Gastrocnemius medialis (tissue), 4 donors: ENCODE measurements around the gene FBXO17. TPM values are rescaled to one million over a fixed set of nuclear protein-coding genes. Genes with fewer than 3 reads are reported as not detected.

Experiments used
- ATAC-seq, 2 donors: fragments of 150-250 bp; one replicate each; pipeline ENCODE4 v1.9.1; 2016
- DNase-seq, 2 donors: peaks; one replicate each; pipeline ENCODE4 v3.0.0-alpha.2; 2019
- H3K27ac ChIP-seq, 4 donors: fragments of 200-600 bp; sonication (generic); 1 replicate in 1 of 4; 2 replicates in 3 of 4; pipeline ENCODE4 v1.5.1; 2016 to 2018; ENCODE audit warnings: mild to moderate bottlenecking in 2 of 4, moderate library complexity in 1 of 4
- H3K27me3 ChIP-seq, 3 donors: fragments of 200-600 bp; sonication (generic) in 2 of 3; 1 replicate in 1 of 3; 2 replicates in 2 of 3; pipeline versions ENCODE4 v1.5.1 to v1.6.0; 2016 to 2019; ENCODE audit warnings: mild to moderate bottlenecking in 1 of 3, moderate library complexity in 1 of 3
- H3K36me3 ChIP-seq, 2 donors: fragments of 200-600 bp; sonication (generic) in 1 of 2; one replicate each; pipeline ENCODE4 v1.5.1; 2017 to 2018
- H3K4me1 ChIP-seq, 2 donors: fragments of 200-600 bp; sonication (generic) in 1 of 2; one replicate each; pipeline ENCODE4 v1.5.1; 2016 to 2017; ENCODE audit warnings: mild to moderate bottlenecking in 2 of 2
- H3K4me3 ChIP-seq, 4 donors: fragments of 200-600 bp; sonication (generic) in 3 of 4; 1 replicate in 1 of 4; 2 replicates in 3 of 4; pipeline ENCODE4 v1.5.1; 2016 to 2019; ENCODE audit warnings: mild to moderate bottlenecking in 2 of 4
- H3K9me3 ChIP-seq, 3 donors: fragments of 200-600 bp; sonication (generic) in 2 of 3; 1 replicate in 1 of 3; 2 replicates in 2 of 3; pipeline ENCODE4 v1.5.1; 2016 to 2019
- POLR2A ChIP-seq, 2 donors: fragments of 450-650 bp; IDR thresholded peaks; one replicate each; pipeline ENCODE4 v1.6.1; 2017; ENCODE audit warnings: antibody characterized with exemption in 2 of 2, mild to moderate bottlenecking in 2 of 2, moderate library complexity in 2 of 2
- in situ Hi-C, 4 donors: fragments of 200-750 bp; cut with MboI; loops; one replicate each; pipeline versions ENCODE4 v1.15.0 to v1.8.0; 2017; ENCODE audit warnings: low sequenced_read_pairs in 4 of 4
- intact Hi-C: fragments of 100-400 bp; cut with DNase I; formaldehyde crosslinking; loops from one replicate; pipeline ENCODE4 v1.15.1; 2023; ENCODE audit warnings: low total_unique reads
- total RNA-seq, 4 donors: library from RNA; depleted of rRNA; stranded (reverse); fragments of >200 nt; gene quantifications; one replicate each; pipeline versions ENCODE4 v1.1.0 to v1.2.3, GENCODE V29; 2016
- TF ChIP-seq, protein P1 (sequence below), 5 experiments: fragments of 450-650 bp in 3 of 5; fragments of 200-600 bp in 2 of 5; sonication (generic) in 2 of 5; IDR thresholded peaks in 4 of 5; conservative IDR thresholded peaks in 1 of 5; 1 replicate in 4 of 5; 2 replicates in 1 of 5; pipeline ENCODE4 v1.5.1; 2016 to 2019; ENCODE audit warnings: antibody characterized with exemption in 5 of 5, mild to moderate bottlenecking in 3 of 5, moderate library complexity in 3 of 5

Gene FBXO17
- total RNA-seq, 4 donors from 2014 or later, result 1.6 to 4.2 (median 2.4) TPM

DNA sequence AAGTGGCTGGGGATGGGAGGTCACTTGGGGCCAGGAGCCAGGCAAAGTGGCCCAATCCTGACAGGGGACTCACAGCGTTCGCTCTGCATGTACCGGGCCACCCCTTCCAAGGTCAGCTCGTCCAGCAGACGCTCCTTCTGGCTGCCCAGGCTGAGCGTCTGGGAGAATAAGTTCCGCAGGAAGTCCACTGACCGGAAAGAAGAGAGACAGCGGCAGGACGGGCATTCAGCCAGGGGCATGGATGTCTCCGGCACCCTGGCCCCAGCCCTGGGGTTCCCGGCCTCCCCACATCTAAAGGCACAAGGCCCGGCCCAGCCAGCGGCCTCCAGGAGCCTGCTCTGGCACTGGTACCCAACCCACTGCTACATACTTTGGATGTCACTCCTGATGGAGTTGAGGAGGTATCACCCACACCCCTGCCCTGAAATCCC lies 82.2 kb downstream of the FBXO17 start:
- no peaks in the 10 kb centered on the region for H3K9me3 ChIP-seq
- no peaks in the 10 kb centered on the region for H3K27me3 ChIP-seq
- intact Hi-C loops (loop anchor here (5.0 to 10.0 kb wide), 2 partner anchors 181 to 719 kb away; no protein-coding TSS in a partner anchor), in situ Hi-C loops (loop anchor here in 1 of 4 donors (10.0 kb wide), 1 partner anchor 49 kb away; the partner anchor contains the start of gene HNRNPL)
- ATAC-seq (peak in 1 of 2 donors; percentile 19), DNase-seq (peak in 1 of 2 donors; percentile 53)
- H3K4me1 ChIP-seq, result peaks cover 70 to 82% of the 10 kb centered on the region in 2 donors
- H3K36me3 ChIP-seq, result peaks cover 0 to 18% of the 10 kb centered on the region in 2 donors
- H3K4me3 ChIP-seq, result peak overlapping the region in 1 of 4 donors; percentile 16
- H3K27ac ChIP-seq, result peak overlapping the region; percentile 85 to 96 (median 88)
- TF ChIP-seq POLR2A (IDR thresholded peaks at IDR 0.05), result no peak
- TF ChIP-seq, protein P1, sequence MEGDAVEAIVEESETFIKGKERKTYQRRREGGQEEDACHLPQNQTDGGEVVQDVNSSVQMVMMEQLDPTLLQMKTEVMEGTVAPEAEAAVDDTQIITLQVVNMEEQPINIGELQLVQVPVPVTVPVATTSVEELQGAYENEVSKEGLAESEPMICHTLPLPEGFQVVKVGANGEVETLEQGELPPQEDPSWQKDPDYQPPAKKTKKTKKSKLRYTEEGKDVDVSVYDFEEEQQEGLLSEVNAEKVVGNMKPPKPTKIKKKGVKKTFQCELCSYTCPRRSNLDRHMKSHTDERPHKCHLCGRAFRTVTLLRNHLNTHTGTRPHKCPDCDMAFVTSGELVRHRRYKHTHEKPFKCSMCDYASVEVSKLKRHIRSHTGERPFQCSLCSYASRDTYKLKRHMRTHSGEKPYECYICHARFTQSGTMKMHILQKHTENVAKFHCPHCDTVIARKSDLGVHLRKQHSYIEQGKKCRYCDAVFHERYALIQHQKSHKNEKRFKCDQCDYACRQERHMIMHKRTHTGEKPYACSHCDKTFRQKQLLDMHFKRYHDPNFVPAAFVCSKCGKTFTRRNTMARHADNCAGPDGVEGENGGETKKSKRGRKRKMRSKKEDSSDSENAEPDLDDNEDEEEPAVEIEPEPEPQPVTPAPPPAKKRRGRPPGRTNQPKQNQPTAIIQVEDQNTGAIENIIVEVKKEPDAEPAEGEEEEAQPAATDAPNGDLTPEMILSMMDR (IDR thresholded peaks at IDR 0.05 in 4 of 5, conservative IDR thresholded peaks at IDR 0.05 in 1 of 5), result no peak

GRCh38 chr19:38892841-38893240 lies 82.7 kb downstream of the FBXO17 start:
- Histone ChIP-seq H3K27me3 (no peaks in the 10 kb centered on the region), H3K9me3 (no peaks in the 10 kb centered on the region), H3K27ac (peak overlapping the region; percentile 85 to 96 (median 88)), H3K4me3 (peak overlapping the region in 1 of 4 donors; percentile 16), H3K4me1 (peaks cover 64 to 79% of the 10 kb centered on the region in 2 donors), H3K36me3 (peaks cover 0 to 23% of the 10 kb centered on the region in 2 donors)
- in situ Hi-C loops, result loop anchor here in 1 of 4 donors (10.0 kb wide), 1 partner anchor 48 kb away; the partner anchor contains the start of gene HNRNPL
- no peak for ATAC-seq
- TF ChIP-seq, protein P1 (IDR thresholded peaks at IDR 0.05 in 4 of 5, conservative IDR thresholded peaks at IDR 0.05 in 1 of 5), result no peak
- TF ChIP-seq POLR2A (IDR thresholded peaks at IDR 0.05), result no peak
- intact Hi-C loops, result loop anchor here (5.0 to 10.0 kb wide), 2 partner anchors 181 to 718 kb away; no protein-coding TSS in a partner anchor
- no peak for DNase-seq

- peak overlapping the region; percentile 85 to 96 (median 88) for H3K27ac ChIP-seq
- no peaks in the 10 kb centered on the region for H3K27me3 ChIP-seq
- no peak for DNase-seq
- peaks cover 54 to 70% of the 10 kb centered on the region in 2 donors for H3K4me1 ChIP-seq
- H3K9me3 ChIP-seq, result no peaks in the 10 kb centered on the region
- no peak for ATAC-seq
- H3K36me3 ChIP-seq, result peaks cover 0 to 28% of the 10 kb centered on the region in 2 donors
- intact Hi-C loops (loop anchor here (2.0 to 10.0 kb wide), 3 partner anchors 61 to 717 kb away; partner anchors contain the start of gene ECH1), in situ Hi-C loops (loop anchor here in 1 of 4 donors (10.0 kb wide), 1 partner anchor 47 kb away; the partner anchor contains the start of gene HNRNPL)
- no peak overlapping the region for H3K4me3 ChIP-seq
- no peak for TF ChIP-seq POLR2A (IDR thresholded peaks at IDR 0.05)
- TF ChIP-seq, protein P1 (IDR thresholded peaks at IDR 0.05 in 4 of 5, conservative IDR thresholded peaks at IDR 0.05 in 1 of 5), result no peak
Observed at GRCh38 chr19:38891771-38892170, 83.8 kb downstream of the FBXO17 start.

Other genes starting within 250 kb of the FBXO17 start
- under 1 TPM in 1 of 4 donors, not detected in 3; 0.42 TPM for gene CAPN12, start 231.3 kb downstream of the FBXO17 start, total RNA-seq
- gene LGALS7, start 202.2 kb downstream of the FBXO17 start, total RNA-seq, result not detected
- not detected for gene LGALS7B, start 186.5 kb downstream of the FBXO17 start, total RNA-seq
- gene LGALS4, start 162.8 kb downstream of the FBXO17 start, total RNA-seq, result 10 to 100 TPM in 1 of 4 donors, 1 to 10 TPM in 1, under 1 TPM in 1, not detected in 1; 0.55 to 14.2 (median 1.2) TPM
- gene ECH1, start 143.9 kb downstream of the FBXO17 start, total RNA-seq, result 100 to 1,000 TPM in 3 of 4 donors, 10 to 100 TPM in 1; 99.6 to 302 (median 172) TPM
- gene HNRNPL, start 125.8 kb downstream of the FBXO17 start, total RNA-seq, result 100 to 1,000 TPM in 3 of 4 donors, 10 to 100 TPM in 1; 88.3 to 172 (median 126) TPM
- 1 to 10 TPM in 3 of 4 donors, under 1 TPM in 1; 0.95 to 3.3 (median 2.9) TPM for gene RINL, start 97.5 kb downstream of the FBXO17 start, total RNA-seq
- 100 to 1,000 TPM; 208 to 327 (median 285) TPM for gene SIRT2, start 76.1 kb downstream of the FBXO17 start, total RNA-seq
- gene NFKBIB, start 75.8 kb downstream of the FBXO17 start, total RNA-seq, result 10 to 100 TPM; 32.2 to 63.8 (median 53.6) TPM
- under 1 TPM in 1 of 4 donors, not detected in 3; 0.46 TPM for gene CCER2, start 63.6 kb downstream of the FBXO17 start, total RNA-seq
- 10 to 100 TPM; 12.1 to 30.0 (median 27.8) TPM for gene SARS2, start 45.0 kb downstream of the FBXO17 start, total RNA-seq
- 10 to 100 TPM; 20.0 to 49.8 (median 36.1) TPM for gene MRPS12, start 44.8 kb downstream of the FBXO17 start, total RNA-seq
- gene FBXO27, start 56.8 kb upstream of the FBXO17 start, total RNA-seq, result 1 to 10 TPM in 1 of 4 donors, under 1 TPM in 2, not detected in 1; 0.20 to 1.2 (median 0.52) TPM
- not detected for gene ACP7, start 108.6 kb upstream of the FBXO17 start, total RNA-seq
- gene PAK4, start 150.0 kb upstream of the FBXO17 start, total RNA-seq, result 10 to 100 TPM in 1 of 4 donors, 1 to 10 TPM in 3; 4.7 to 11.7 (median 8.3) TPM
- not detected for gene NCCRP1, start 221.2 kb upstream of the FBXO17 start, total RNA-seq
- gene SYCN, start 228.5 kb upstream of the FBXO17 start, total RNA-seq, result not detected